C4-2B (cell line): Measurements from ENCODE around the gene MINDY3.
A peak's percentile ranks its signal among the peaks of the same experiment; 100 is the strongest.

Experiments used
- H3K27ac ChIP-seq: fragments of 450-650 bp; 2 replicates; pipeline ENCODE4 v1.5.1; 2017
- CTCF ChIP-seq: fragments of 450-650 bp; conservative IDR thresholded peaks from 2 replicates; pipeline ENCODE4 v1.5.1; 2017; ENCODE audit warnings: mild to moderate bottlenecking
- ZFX ChIP-seq: fragments of 450-650 bp; IDR thresholded peaks from 2 replicates; pipeline ENCODE4 v1.6.1; 2017

The MINDY3 gene

DNA sequence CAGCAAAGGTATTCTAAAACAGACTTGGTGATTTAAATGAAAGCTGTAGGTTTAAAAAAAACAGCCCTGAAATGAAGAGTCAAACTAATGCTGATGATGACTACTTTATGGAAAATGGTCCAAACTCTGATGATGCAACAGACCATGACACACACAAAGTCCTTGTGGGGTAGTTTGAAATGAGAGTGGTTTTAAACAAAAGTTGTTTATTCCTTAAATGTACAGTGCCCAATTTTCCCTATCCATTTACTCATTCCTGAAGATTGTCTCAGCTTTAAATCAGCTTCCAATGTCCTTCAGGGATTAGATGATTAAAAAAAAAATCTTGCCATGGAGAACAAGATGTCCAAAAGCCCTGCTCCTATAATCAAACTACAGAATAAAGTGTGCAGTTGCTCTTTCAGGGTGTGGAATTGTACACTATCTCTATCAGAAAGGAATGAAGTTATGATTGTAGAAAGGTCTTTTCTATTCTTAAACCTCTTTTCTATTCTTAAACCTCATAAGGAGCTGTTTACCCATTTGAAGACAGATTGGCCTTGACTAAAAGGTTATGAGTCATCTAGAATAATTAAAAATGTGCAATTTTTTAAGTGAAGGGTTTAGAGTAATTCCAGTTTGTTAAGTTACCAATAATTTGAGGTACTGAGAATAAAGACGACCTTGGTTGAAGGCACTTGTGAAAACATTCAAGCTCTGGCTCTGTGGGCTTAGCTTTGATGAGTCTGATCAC lies 70.3 kb downstream of the MINDY3 start:
- no peak overlapping the region for H3K27ac ChIP-seq
- TF ChIP-seq ZFX = no peak
- TF ChIP-seq CTCF = no peak

DNA sequence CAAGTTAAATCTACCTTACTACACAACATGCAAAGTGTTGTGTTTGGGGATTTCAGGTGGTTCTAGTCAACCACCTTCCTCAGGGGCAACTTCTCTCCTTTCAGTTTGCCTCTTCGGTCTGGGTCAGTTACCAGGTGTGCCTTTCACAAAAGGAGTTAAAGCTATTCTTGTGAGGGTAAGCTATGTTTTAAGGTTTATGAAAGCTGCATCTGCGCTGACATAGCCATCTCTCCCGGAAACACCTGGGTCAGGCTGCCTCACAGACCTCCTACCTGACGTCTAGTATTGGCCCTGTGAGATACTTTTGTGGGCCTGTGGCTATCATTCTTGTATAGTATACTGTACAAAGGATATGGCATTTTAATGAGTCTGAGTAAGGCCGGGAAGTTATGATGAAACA lies 72.9 kb downstream of the MINDY3 start:
- TF ChIP-seq CTCF (no peak), ZFX (no peak)
- no peak overlapping the region for H3K27ac ChIP-seq

DNA sequence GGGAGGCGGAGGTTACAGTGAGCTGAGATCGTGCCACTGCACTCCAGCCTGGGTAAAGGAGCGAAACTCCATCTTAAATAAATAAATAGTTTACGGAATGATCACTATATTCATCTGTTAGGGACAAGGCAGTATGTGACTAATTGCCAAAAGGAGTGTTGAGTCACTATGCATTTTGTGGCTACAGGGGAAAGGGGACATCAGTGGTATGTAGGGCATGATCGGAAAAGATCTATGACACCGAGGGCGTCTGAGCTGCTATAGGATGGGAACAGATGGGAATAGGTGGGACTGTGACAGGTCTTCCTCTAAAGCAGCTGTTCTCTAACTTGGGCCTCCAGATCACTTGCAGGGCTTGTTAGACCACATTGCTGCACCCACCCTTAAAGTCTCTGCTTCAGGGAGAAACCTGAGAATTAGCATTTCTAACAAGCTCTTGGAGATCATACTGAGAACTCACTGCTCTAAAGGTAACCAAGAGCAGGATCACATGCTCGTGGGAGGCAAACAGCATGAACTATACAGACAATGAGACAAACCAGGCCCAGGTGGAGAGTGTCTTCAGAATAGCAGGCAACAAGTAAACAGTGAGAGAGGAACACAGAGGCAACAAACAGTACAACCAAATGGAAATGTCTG lies 75.5 kb downstream of the MINDY3 start:
- H3K27ac ChIP-seq = peak overlapping the region; percentile 73
- no peak for TF ChIP-seq ZFX
- no peak for TF ChIP-seq CTCF

DNA sequence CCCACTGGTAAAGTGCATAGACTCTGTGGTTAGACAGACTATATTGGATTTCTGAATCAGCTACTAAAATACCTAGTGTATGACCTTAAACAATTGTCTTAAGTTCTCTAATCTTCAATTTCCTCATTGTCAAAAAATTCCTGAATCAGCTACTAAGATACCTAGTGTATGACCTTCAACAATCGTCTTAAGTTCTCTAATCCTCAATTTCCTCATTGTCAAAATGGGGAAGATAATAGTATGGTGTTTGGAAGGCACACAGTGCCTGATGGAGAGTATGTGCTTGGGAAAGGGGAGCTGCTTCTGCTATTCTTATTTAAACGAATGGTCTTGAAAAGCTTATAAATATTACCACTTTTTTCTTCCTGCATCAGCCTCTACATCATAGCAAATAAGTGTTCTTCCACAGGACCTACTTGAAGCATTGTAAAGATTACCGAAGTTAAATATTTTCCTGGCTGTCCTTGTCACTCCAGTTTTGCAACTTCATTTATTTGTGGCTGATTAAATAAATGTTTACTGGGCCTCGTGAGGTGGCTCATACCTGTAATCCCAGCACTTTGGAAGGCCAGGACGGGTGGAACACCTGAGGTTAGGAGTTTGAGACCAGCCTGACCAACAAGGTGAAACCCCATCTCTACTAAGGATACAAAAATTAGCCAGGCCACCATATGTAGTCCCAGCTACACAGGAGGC lies 76.2 kb downstream of the MINDY3 start:
- TF ChIP-seq CTCF (no peak), ZFX (no peak)
- peak overlapping the region; percentile 73 for H3K27ac ChIP-seq

- no peak for TF ChIP-seq ZFX
- no peak for TF ChIP-seq CTCF
- H3K27ac ChIP-seq = no peak overlapping the region
Measured at GRCh38 chr10:15782851-15783250, 77.5 kb downstream of the MINDY3 start.

DNA sequence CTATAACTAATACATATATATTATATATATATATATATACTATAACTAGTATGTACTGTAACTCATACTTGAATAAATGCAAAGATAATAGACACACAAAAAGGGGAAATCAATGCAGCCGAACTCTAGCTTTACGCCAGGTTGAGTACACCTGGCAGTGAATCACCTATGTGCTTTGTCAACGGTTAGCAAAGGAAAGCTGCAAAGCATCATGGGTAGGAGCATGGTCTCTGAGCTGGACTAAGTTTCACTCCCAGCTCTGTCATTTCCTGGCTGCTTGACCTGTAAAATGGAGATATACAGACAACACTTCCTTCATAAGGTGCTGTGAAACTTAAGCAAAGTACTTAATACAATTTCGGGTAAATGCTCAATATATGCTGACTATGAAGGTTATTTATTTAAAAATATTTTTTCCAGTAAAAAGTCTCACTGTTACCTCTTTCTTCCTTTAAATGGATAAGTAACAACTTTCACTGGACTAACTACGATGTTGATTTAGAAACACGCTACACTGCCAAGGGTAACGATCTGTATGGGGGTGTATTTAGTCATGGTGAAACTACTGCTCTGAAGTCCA lies 78.8 kb downstream of the MINDY3 start:
- TF ChIP-seq CTCF (no peak), ZFX (no peak)
- H3K27ac ChIP-seq = no peak overlapping the region
